Transverse colon (tissue), 4 donors: Measurements from ENCODE around the gene ZSWIM4. TPM values are rescaled to one million over a fixed set of nuclear protein-coding genes. Genes with fewer than 3 reads are reported as not detected.

Source experiments
- DNase-seq: peaks from one replicate; pipeline ENCODE4 v3.0.0-alpha.2; 2019
- H3K27ac ChIP-seq, 4 donors: fragments of 200-600 bp; sonication (generic); 2 replicates each; pipeline ENCODE4 v1.5.1; 2016 to 2018; ENCODE audit warnings: inconsistent platforms in 4 of 4
- H3K27me3 ChIP-seq: fragments of 200-600 bp; sonication (generic); 2 replicates; pipeline ENCODE4 v1.5.1; 2017; ENCODE audit warnings: inconsistent platforms
- H3K36me3 ChIP-seq, 4 donors: fragments of 200-600 bp; sonication (generic); 2 replicates each; pipeline ENCODE4 v1.5.1; 2017 to 2019; ENCODE audit warnings: inconsistent platforms in 4 of 4
- H3K4me1 ChIP-seq, 4 donors: fragments of 200-600 bp; sonication (generic); 2 replicates each; pipeline ENCODE4 v1.5.1; 2017 to 2020; ENCODE audit warnings: inconsistent platforms in 4 of 4
- H3K4me3 ChIP-seq, 4 donors: fragments of 200-600 bp; sonication (generic); 1 replicate in 1 of 4; 2 replicates in 3 of 4; pipeline versions ENCODE4 v1.5.1 to v1.6.1; 2017 to 2019; ENCODE audit warnings: inconsistent platforms in 4 of 4
- H3K9me3 ChIP-seq, 2 donors: fragments of 200-600 bp; sonication (generic); 2 replicates each; pipeline ENCODE4 v1.5.1; 2017 to 2019; ENCODE audit warnings: inconsistent platforms in 2 of 2
- EP300 ChIP-seq: sonication (generic); formaldehyde crosslinking; IDR thresholded peaks from one replicate; pipeline ENCODE4 v1.6.1; 2017; ENCODE audit warnings: antibody characterized with exemption, low read depth
- POLR2A ChIP-seq: fragments of 450-650 bp; IDR thresholded peaks from one replicate; pipeline ENCODE4 v1.6.1; 2016; ENCODE audit warnings: antibody characterized with exemption, mild to moderate bottlenecking, moderate library complexity
- POLR2AphosphoS5 ChIP-seq, 3 donors: sonication (generic); formaldehyde crosslinking; IDR thresholded peaks; one replicate each; pipeline ENCODE4 v1.6.1; 2016; ENCODE audit warnings: antibody characterized with exemption in 3 of 3
- WGBS, 2 donors: methylation state at CpG; one replicate each; pipeline ENCODE4 v1.1.5; 2018; ENCODE audit warnings: low coverage in 1 of 2; 5-methylcytosine and 5-hydroxymethylcytosine counted together
- in situ Hi-C, 4 donors: fragments of 200-750 bp; cut with MboI; loops; one replicate each; pipeline versions ENCODE4 v1.15.0 to v1.15.1; 2017; ENCODE audit warnings: low sequenced_read_pairs in 3 of 4, low pct_ligation_motif_present in 1 of 4, low pct_unique_long_range_greater_than_20kb in 1 of 4
- intact Hi-C: fragments of 100-400 bp; cut with DNase I; formaldehyde crosslinking; loops from one replicate; pipeline ENCODE4 v1.15.1; 2023; ENCODE audit warnings: low total_unique reads
- total RNA-seq, 4 donors: library from RNA; depleted of rRNA; stranded (reverse); fragments of >200 nt; gene quantifications; one replicate each; pipeline ENCODE4 v1.1.0, GENCODE V29; 2016
- TF ChIP-seq, protein P1 (sequence below), 5 experiments: fragments of 200-600 bp in 3 of 5; fragments of 450-650 bp in 2 of 5; sonication (generic) in 3 of 5; IDR thresholded peaks; 1 replicate in 2 of 5; 2 replicates in 3 of 5; pipeline ENCODE4 v1.5.1; 2016 to 2017; ENCODE audit warnings: antibody characterized with exemption in 5 of 5, inconsistent platforms in 3 of 5, mild to moderate bottlenecking in 2 of 5, moderate library complexity in 1 of 5

ZSWIM4 gene
- total RNA-seq, 4 donors from 2014 or later = 2.3 to 5.1 (median 2.9) TPM

DNA sequence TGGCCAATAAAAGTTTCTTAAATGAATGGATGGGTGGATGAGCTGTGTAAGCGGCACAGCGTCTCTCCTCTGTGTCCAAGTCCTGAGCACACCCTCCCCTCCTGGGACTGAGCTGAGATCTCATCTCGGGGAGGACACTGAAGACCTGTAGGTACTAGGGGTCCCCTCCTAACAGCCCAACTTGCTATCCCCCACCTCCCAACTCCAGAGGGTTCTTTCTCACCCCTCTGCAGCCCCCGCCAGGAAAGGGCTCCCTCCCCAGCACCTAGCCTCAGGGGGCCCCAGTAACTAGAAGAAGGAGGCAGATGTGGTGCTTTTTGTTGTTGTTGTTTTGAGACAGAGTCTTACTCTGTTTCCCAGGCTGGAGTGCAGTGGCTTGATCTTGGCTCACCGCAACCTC is 80.6 kb downstream of the ZSWIM4 start:
- WGBS, 2 donors = 92% methylated on average over 5 of the region's 5 CpGs; no CpG with 5 or more reads in 1 of the 2 donors
- in situ Hi-C loops = loop anchor here (10.0 to 25.0 kb wide), 3 partner anchors 186 to 199 kb away; partner anchors contain the start of genes MISP3 (in 3 of the 4) and PALM3 (in 2 of the 4)
- H3K9me3 ChIP-seq = no peaks in the 10 kb centered on the region
- intact Hi-C loops = no loop called here
- H3K27me3 ChIP-seq = no peaks in the 10 kb centered on the region
- H3K36me3 ChIP-seq = no peaks in the 10 kb centered on the region
- DNase-seq = no peak
- TF ChIP-seq POLR2AphosphoS5 (IDR thresholded peaks at IDR 0.05) (no peak), POLR2A (no peak), EP300 (no peak)
- TF ChIP-seq, protein P1, sequence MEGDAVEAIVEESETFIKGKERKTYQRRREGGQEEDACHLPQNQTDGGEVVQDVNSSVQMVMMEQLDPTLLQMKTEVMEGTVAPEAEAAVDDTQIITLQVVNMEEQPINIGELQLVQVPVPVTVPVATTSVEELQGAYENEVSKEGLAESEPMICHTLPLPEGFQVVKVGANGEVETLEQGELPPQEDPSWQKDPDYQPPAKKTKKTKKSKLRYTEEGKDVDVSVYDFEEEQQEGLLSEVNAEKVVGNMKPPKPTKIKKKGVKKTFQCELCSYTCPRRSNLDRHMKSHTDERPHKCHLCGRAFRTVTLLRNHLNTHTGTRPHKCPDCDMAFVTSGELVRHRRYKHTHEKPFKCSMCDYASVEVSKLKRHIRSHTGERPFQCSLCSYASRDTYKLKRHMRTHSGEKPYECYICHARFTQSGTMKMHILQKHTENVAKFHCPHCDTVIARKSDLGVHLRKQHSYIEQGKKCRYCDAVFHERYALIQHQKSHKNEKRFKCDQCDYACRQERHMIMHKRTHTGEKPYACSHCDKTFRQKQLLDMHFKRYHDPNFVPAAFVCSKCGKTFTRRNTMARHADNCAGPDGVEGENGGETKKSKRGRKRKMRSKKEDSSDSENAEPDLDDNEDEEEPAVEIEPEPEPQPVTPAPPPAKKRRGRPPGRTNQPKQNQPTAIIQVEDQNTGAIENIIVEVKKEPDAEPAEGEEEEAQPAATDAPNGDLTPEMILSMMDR (IDR thresholded peaks at IDR 0.05) = no peak
- no peak overlapping the region for H3K27ac ChIP-seq
- no peak overlapping the region for H3K4me3 ChIP-seq
- H3K4me1 ChIP-seq = peaks cover 5 to 25% (median 19%) of the 10 kb centered on the region in 4 donors

DNA sequence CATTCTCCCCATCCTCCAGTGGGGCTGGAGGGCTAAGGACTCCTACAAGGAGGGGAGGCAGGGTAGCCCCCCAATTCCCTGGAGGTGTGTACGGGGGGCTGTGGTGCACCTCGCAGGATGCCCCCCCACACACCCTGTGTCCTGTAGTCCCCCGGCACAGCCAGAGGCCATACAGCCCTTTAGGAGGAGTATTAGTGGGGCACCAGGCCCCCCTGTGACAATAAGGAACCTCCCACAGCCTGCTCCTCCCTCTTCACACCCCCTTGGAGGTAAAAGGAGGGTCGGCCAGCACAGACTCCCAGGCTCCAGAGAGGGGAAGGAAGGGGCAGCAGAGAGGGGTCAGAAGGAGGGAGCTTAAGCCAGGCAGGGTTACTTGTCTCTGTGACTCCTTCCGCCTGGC is 81.6 kb downstream of the ZSWIM4 start, which contains the start of gene NANOS3:
TSS of gene NANOS3 (plus strand) at position 301 of the 400 bp plus-strand sequence. CDS start 115 bp downstream, outside the sequence.
- Histone ChIP-seq H3K4me1 (peaks cover 9 to 35% (median 29%) of the 10 kb centered on the region in 4 donors), H3K27ac (no peak within 1 kb of the TSS), H3K4me3 (no peak within 1 kb of the TSS), H3K27me3 (no peaks in the 10 kb centered on the region), H3K36me3 (no peaks in the 10 kb centered on the region), H3K9me3 (no peaks in the 10 kb centered on the region)
- 45% methylated on average over 5 of the region's 5 CpGs; no CpG with 5 or more reads in 1 of the 2 donors for WGBS, 2 donors
- in situ Hi-C loops = loop anchor here (10.0 to 25.0 kb wide), 3 partner anchors 185 to 198 kb away; partner anchors contain the start of genes MISP3 (in 3 of the 4) and PALM3 (in 2 of the 4)
- no peak for DNase-seq
- intact Hi-C loops = no loop called here
- TF ChIP-seq, protein P1 (IDR thresholded peaks at IDR 0.05) = no peak
- TF ChIP-seq POLR2A = no peak
- TF ChIP-seq EP300 = no peak

DNA sequence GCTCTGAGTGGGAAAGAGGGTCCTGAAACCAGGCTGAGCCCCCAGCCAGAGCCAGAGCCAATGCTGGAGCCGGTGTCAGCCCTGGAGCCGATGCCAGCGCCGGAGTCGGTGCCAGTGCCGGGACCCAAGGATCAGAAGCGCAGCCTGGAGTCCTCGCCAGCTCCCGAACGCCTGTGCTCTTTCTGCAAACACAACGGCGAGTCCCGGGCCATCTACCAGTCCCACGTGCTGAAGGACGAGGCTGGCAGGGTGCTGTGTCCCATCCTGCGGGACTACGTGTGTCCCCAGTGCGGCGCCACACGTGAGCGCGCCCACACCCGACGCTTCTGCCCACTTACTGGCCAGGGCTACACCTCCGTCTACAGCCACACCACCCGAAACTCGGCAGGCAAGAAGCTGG is 82.1 kb downstream of the ZSWIM4 start:
- Histone ChIP-seq H3K27me3 (no peaks in the 10 kb centered on the region), H3K36me3 (no peaks in the 10 kb centered on the region), H3K4me3 (no peak overlapping the region), H3K9me3 (no peaks in the 10 kb centered on the region), H3K27ac (no peak overlapping the region), H3K4me1 (peaks cover 10 to 39% (median 33%) of the 10 kb centered on the region in 4 donors)
- in situ Hi-C loops (loop anchor here (10.0 to 25.0 kb wide), 3 partner anchors 185 to 197 kb away; partner anchors contain the start of genes MISP3 (in 3 of the 4) and PALM3 (in 2 of the 4)), intact Hi-C loops (no loop called here)
- 92% methylated on average over 27 of the region's 27 CpGs; no CpG with 5 or more reads in 1 of the 2 donors for WGBS, 2 donors
- TF ChIP-seq, protein P1 (IDR thresholded peaks at IDR 0.05) = no peak
- no peak for TF ChIP-seq POLR2AphosphoS5 (IDR thresholded peaks at IDR 0.05)
- no peak for TF ChIP-seq EP300
- TF ChIP-seq POLR2A = no peak
- no peak for DNase-seq

DNA sequence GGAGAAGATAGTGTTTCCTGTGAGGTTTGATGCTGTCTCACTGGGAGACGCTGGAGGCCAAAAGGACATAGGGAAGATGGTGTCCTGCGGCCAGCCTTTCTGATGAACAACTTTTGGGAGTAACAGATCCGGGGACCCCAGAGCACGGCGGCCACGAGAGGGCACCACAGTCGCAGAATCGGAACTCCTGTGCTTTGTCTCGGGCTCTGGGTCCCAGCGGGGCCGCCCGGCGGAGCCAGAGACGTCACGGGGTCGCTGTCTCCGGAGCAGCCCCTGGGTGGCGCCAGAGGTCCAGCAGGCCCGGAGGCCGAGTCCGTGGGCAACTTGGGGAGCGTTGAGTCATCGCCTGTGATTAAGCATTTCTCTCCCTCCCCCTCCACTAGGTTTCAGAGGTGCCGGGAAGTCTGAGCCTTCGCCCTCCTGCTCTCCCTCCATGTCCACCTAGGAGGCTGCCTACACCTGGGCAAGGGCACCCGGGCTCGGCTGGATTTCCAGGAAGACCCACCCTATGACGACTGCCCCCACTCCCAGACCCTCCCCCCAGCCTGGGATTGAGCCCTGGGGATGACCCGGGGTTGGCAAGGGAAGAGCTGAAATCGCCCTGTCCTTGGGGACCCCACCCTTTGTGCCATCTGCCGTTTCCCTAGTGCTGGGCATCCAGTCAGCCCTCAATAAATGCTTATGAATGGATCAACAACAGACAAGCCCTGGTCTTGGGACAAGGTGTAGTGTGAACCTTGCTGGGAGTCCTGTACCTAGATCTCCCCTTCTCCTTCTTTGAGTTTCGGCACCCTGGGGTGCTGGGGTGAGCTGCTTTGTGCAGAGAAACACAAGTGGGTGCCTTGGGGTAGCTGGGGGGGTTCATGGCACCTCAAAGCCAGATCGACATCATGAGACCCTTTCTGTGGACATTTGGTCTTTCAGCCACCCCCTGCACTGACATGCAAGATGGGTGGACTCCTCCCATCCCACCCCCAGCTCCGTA is 85.1 kb downstream of the ZSWIM4 start:
- peak; percentile 99 for DNase-seq
- peaks cover 14 to 41% (median 35%) of the 10 kb centered on the region in 4 donors for H3K4me1 ChIP-seq
- peak overlapping the region; percentile 72 to 85 (median 84) for H3K27ac ChIP-seq
- TF ChIP-seq, protein P1 (IDR thresholded peaks at IDR 0.05) = peak; percentile 97 to 100 (median 98)
- TF ChIP-seq POLR2A (no peak), EP300 (peak; percentile 18), POLR2AphosphoS5 (IDR thresholded peaks at IDR 0.05) (peak; percentile 4 to 66 (median 59))
- 6 to 30% methylated on average over 2 to 31 of the region's 34 CpGs for WGBS, 2 donors
- no peaks in the 10 kb centered on the region for H3K27me3 ChIP-seq
- intact Hi-C loops (loop anchor here (2.0 kb wide), 1 partner anchor 194 kb away; no protein-coding TSS in a partner anchor), in situ Hi-C loops (loop anchor here in 2 of 4 donors (10.0 to 25.0 kb wide), 2 partner anchors 174 to 182 kb away; partner anchors contain the start of genes MISP3 (in 1 of the 2) and PALM3 (in 1 of the 2))
- no peaks in the 10 kb centered on the region for H3K36me3 ChIP-seq
- no peaks in the 10 kb centered on the region for H3K9me3 ChIP-seq
- peak overlapping the region in 2 of 4 donors; percentile 18 to 26 for H3K4me3 ChIP-seq
